B cell (primary cell): ENCODE data around the gene HTRA3. TPM values are rescaled to one million over a fixed set of nuclear protein-coding genes. Genes with fewer than 3 reads are reported as not detected.

ENCODE experiments used
- ATAC-seq: fragments of 200-7000 bp; cut with Tn5 transposase; one replicate; pipeline ENCODE4 v1.10.0; 2021; ENCODE audit warnings: low read depth, mild to moderate bottlenecking, moderate number of reproducible peaks, moderate library complexity
- CTCF ChIA-PET: fragments of 350-600 bp; sonication (Branson Sonifier 250); formaldehyde crosslinking; loops from one replicate; lab custom pipeline; 2021; ENCODE audit warnings: antibody characterized with exemption, inconsistent platforms; lab: Charles Lee
- POLR2A ChIA-PET: fragments of 350-600 bp; sonication (Branson Sonifier 250); formaldehyde crosslinking; loops from one replicate; lab custom pipeline; 2021; ENCODE audit warnings: antibody characterized with exemption; lab: Charles Lee
- DNase-seq: peaks from one replicate; pipeline ENCODE4 v3.0.0; 2013
- H2AFZ ChIP-seq: 2 replicates; pipeline ENCODE4 v1.6.1; 2012; ENCODE audit warnings: mild to moderate bottlenecking, low read depth, low read length; ENCODE audit not compliant: insufficient read depth, poor library complexity, severe bottlenecking
- H3K27ac ChIP-seq, 2 donors: 1 replicate in 1 of 2; 2 replicates in 1 of 2; pipeline ENCODE4 v1.5.1; 2012 to 2013; ENCODE audit warnings: low read length in 2 of 2, mild to moderate bottlenecking in 2 of 2, moderate library complexity in 1 of 2
- H3K27me3 ChIP-seq, 4 experiments: fragments of 200-600 bp in 1 of 4; sonication (generic) in 1 of 4; replicated peaks in 1 of 4; 1 replicate in 2 of 4; 2 replicates in 2 of 4; pipeline versions ENCODE4 v1.6.1 to v1.7.0; 2013 to 2016; ENCODE audit warnings: low read length in 3 of 4, mild to moderate bottlenecking in 2 of 4, mixed read lengths in 1 of 4, moderate library complexity in 1 of 4; ENCODE audit not compliant: insufficient read depth in 4 of 4, control insufficient read depth in 3 of 4; ENCODE audit errors: control extremely low read depth in 1 of 4
- H3K36me3 ChIP-seq, 2 experiments: replicated peaks in 1 of 2; 1 replicate in 1 of 2; 2 replicates in 1 of 2; pipeline versions ENCODE4 v1.6.1 to v1.7.1; 2013; ENCODE audit warnings: low read length in 1 of 2; ENCODE audit not compliant: insufficient read depth in 2 of 2, control insufficient read depth in 1 of 2; ENCODE audit errors: control extremely low read depth in 1 of 2, extremely low read depth in 1 of 2
- H3K4me1 ChIP-seq, 2 donors: fragments of 200-600 bp in 1 of 2; sonication (generic) in 1 of 2; 1 replicate in 1 of 2; 2 replicates in 1 of 2; pipeline versions ENCODE4 v1.5.1 to v1.6.1; 2013 to 2017; ENCODE audit warnings: low read length in 2 of 2; ENCODE audit not compliant: control insufficient read depth in 2 of 2, insufficient read depth in 2 of 2
- H3K4me2 ChIP-seq: replicated peaks from 2 replicates; pipeline ENCODE3; 2012; ENCODE audit warnings: mild to moderate bottlenecking, low read depth, low read length; ENCODE audit not compliant: poor library complexity, severe bottlenecking
- H3K4me3 ChIP-seq, 5 experiments: fragments of 200-600 bp in 1 of 5; sonication (generic) in 1 of 5; 1 replicate in 3 of 5; 2 replicates in 2 of 5; pipeline versions ENCODE4 v1.5.1 to v1.7.0; 2011 to 2016; ENCODE audit warnings: low read length in 4 of 5, mild to moderate bottlenecking in 4 of 5, low read depth in 2 of 5, control low read depth in 1 of 5, moderate library complexity in 1 of 5; ENCODE audit not compliant: insufficient read depth in 1 of 5; ENCODE audit errors: control extremely low read depth in 1 of 5, extremely low read depth in 1 of 5
- H3K79me2 ChIP-seq: fragments of 200-600 bp; sonication (generic); one replicate; pipeline ENCODE4 v1.6.0; 2016; ENCODE audit warnings: low read length; ENCODE audit not compliant: control insufficient read depth, insufficient read depth
- H3K9ac ChIP-seq: fragments of 200-600 bp; sonication (generic); 2 replicates; pipeline ENCODE4 v1.6.1; 2017; ENCODE audit warnings: mild to moderate bottlenecking, low read length, moderate library complexity
- H3K9me3 ChIP-seq, 3 donors: one replicate each; pipeline versions ENCODE4 v1.6.1 to v1.7.1; 2013; ENCODE audit warnings: low read length in 2 of 3; ENCODE audit not compliant: control insufficient read depth in 2 of 3, insufficient read depth in 1 of 3; ENCODE audit errors: control extremely low read depth in 1 of 3
- H4K20me1 ChIP-seq: 2 replicates; pipeline ENCODE4 v1.6.0; 2012; ENCODE audit warnings: mild to moderate bottlenecking, low read length; ENCODE audit not compliant: insufficient read depth, control insufficient read depth, poor library complexity, severe bottlenecking
- H3K27ac Mint-ChIP-seq: one replicate; pipeline ENCODE4 v1.8.0; 2021; ENCODE audit warnings: mixed read lengths
- H3K27me3 Mint-ChIP-seq: one replicate; pipeline ENCODE4 v1.8.0; 2021; ENCODE audit warnings: mixed read lengths
- H3K4me1 Mint-ChIP-seq: one replicate; pipeline ENCODE4 v1.8.0; 2021; ENCODE audit warnings: mixed read lengths
- H3K4me3 Mint-ChIP-seq: one replicate; pipeline ENCODE4 v1.8.0; 2021; ENCODE audit warnings: mixed read lengths
- H3K9me3 Mint-ChIP-seq: one replicate; pipeline ENCODE4 v1.8.0; 2022; ENCODE audit warnings: mixed read lengths; ENCODE audit not compliant: insufficient read depth
- CTCF ChIP-seq: fragments of 200-600 bp; IDR thresholded peaks from one replicate; pipeline ENCODE4 v1.8.0; 2022; ENCODE audit warnings: antibody characterized with exemption, mild to moderate bottlenecking
- EZH2 ChIP-seq: IDR thresholded peaks from 2 replicates; pipeline ENCODE4 v1.6.1; 2012; ENCODE audit warnings: borderline replicate concordance, low read depth, mild to moderate bottlenecking, moderate library complexity, low read length; ENCODE audit not compliant: insufficient read depth, poor library complexity, severe bottlenecking
- WGBS: methylation state at CpG from one replicate; pipeline ENCODE4 v1.1.5; 2013; ENCODE audit warnings: missing lambda C conversion rate; ENCODE audit not compliant: insufficient coverage; 5-methylcytosine and 5-hydroxymethylcytosine counted together
- intact Hi-C: fragments of 100-400 bp; cut with micrococcal nuclease; formaldehyde crosslinking; loops from one replicate; pipeline ENCODE4 v1.10.0; 2022
- polyA plus RNA-seq: library from polyadenylated mRNA; depleted of rRNA; stranded (reverse); fragments of >200 nt; gene quantifications from 2 replicates; pipeline ENCODE4 v1.2.3, GENCODE V29; 2012
- total RNA-seq, 2 donors: library from RNA; stranded (reverse); fragments of 120-200 nt in 1 of 2; gene quantifications; 1 replicate in 1 of 2; 2 replicates in 1 of 2; pipeline versions ENCODE4 v1.2.3 to v1.2.4, GENCODE V29; 2013 to 2022

HTRA3 gene
- total and polyA plus RNA-seq, 2 donors (not counting 1 experiment from before 2014, with no cell fraction given), result not detected

GRCh38 chr4:8303081-8303480, 33.5 kb downstream of the HTRA3 start:
- no peaks in the 10 kb centered on the region for H4K20me1 ChIP-seq

More at GRCh38 chr4:8303081-8303480, 33.5 kb downstream of the HTRA3 start:
- Histone ChIP-seq H3K9ac (no peak overlapping the region), H2AFZ (no peak overlapping the region), H3K4me2 (no peak overlapping the region), H3K9me3 (peaks cover 0 to 15% (median 0%) of the 10 kb centered on the region in 3 donors), H3K79me2 (no peaks in the 10 kb centered on the region), H3K27ac (no peak overlapping the region), H3K4me3 (no peak overlapping the region), H3K4me1 (no peaks in the 10 kb centered on the region), H3K36me3 (no peaks in the 10 kb centered on the region), H3K27me3 (no peaks in the 10 kb centered on the region)
- no peak for TF ChIP-seq CTCF
- no peak for TF ChIP-seq EZH2
- CTCF ChIA-PET, result no interaction called here
- Mint-ChIP-seq H3K27ac (no peak overlapping the region), H3K9me3 (peaks cover 3% of the 10 kb centered on the region), H3K4me3 (no peak overlapping the region), H3K4me1 (no peaks in the 10 kb centered on the region), H3K27me3 (peaks cover 18% of the 10 kb centered on the region)
- POLR2A ChIA-PET, result no interaction called here
- DNase-seq (no peak), ATAC-seq (no peak)
- 83% methylated on average over 3 of the region's 4 CpGs for WGBS
- intact Hi-C loops, result no loop called here
